Astrocyte (in vitro differentiated cells and primary cell): Measurements from ENCODE around the gene PMF1. TPM values are rescaled to one million over a fixed set of nuclear protein-coding genes. Genes with fewer than 3 reads are reported as not detected.

Experiments used
- DNase-seq: peaks from one replicate; pipeline ENCODE4 v3.0.0-alpha.2; 2010; ENCODE audit warnings: low read depth
- FAIRE-seq: peaks from 2 replicates; lab custom pipeline; 2011; peaks lifted over from hg19 to GRCh38; lab: Jason Lieb, UNC
- H2AFZ ChIP-seq: 2 replicates; pipeline ENCODE4 v1.6.0; 2012; ENCODE audit warnings: low read depth, low read length, inconsistent platforms
- H3K27ac ChIP-seq: 2 replicates; pipeline ENCODE4 v1.5.1; 2011; ENCODE audit warnings: low read depth, low read length, inconsistent platforms
- H3K27me3 ChIP-seq: 2 replicates; pipeline ENCODE4 v1.6.0; 2011; ENCODE audit warnings: low read length, inconsistent platforms; ENCODE audit not compliant: insufficient read depth
- H3K36me3 ChIP-seq: 2 replicates; pipeline ENCODE4 v1.5.1; 2011; ENCODE audit warnings: low read length, inconsistent platforms; ENCODE audit not compliant: insufficient read depth
- H3K4me1 ChIP-seq: 2 replicates; pipeline ENCODE4 v1.5.1; 2011; ENCODE audit warnings: low read length, inconsistent platforms; ENCODE audit not compliant: insufficient read depth
- H3K4me2 ChIP-seq: 2 replicates; pipeline ENCODE4 v1.6.0; 2012; ENCODE audit warnings: low read length, inconsistent platforms
- H3K4me3 ChIP-seq: 2 replicates; pipeline ENCODE4 v1.5.1; 2011; ENCODE audit warnings: low read depth, mild to moderate bottlenecking, low read length, inconsistent platforms; ENCODE audit not compliant: insufficient read depth
- H3K79me2 ChIP-seq: 2 replicates; pipeline ENCODE4 v1.6.0; 2012; ENCODE audit warnings: mild to moderate bottlenecking, low read length, inconsistent platforms; ENCODE audit not compliant: insufficient read depth
- H3K9ac ChIP-seq: 2 replicates; pipeline ENCODE4 v1.6.0; 2012; ENCODE audit warnings: mild to moderate bottlenecking, low read length, inconsistent platforms
- H3K9me3 ChIP-seq: 2 replicates; pipeline ENCODE4 v1.5.1; 2012; ENCODE audit warnings: low read depth, mild to moderate bottlenecking, low read length, inconsistent platforms; ENCODE audit not compliant: insufficient read depth
- H4K20me1 ChIP-seq: 2 replicates; pipeline ENCODE4 v1.6.0; 2012; ENCODE audit warnings: low read length, inconsistent platforms; ENCODE audit not compliant: insufficient read depth
- H3K27ac Mint-ChIP-seq: one replicate; pipeline ENCODE4 v1.8.0; 2021; ENCODE audit warnings: mild to moderate bottlenecking, mixed read lengths; ENCODE audit not compliant: unreplicated experiment
- H3K27me3 Mint-ChIP-seq: one replicate; pipeline ENCODE4 v1.8.0; 2021; ENCODE audit warnings: low read depth, mixed read lengths; ENCODE audit not compliant: unreplicated experiment
- H3K36me3 Mint-ChIP-seq: one replicate; pipeline ENCODE4 v1.8.0; 2021; ENCODE audit warnings: low read depth, mixed read lengths; ENCODE audit not compliant: unreplicated experiment
- H3K4me1 Mint-ChIP-seq: one replicate; pipeline ENCODE4 v1.8.0; 2021; ENCODE audit warnings: low read depth, mixed read lengths; ENCODE audit not compliant: unreplicated experiment
- H3K4me3 Mint-ChIP-seq: one replicate; pipeline ENCODE4 v1.8.0; 2021; ENCODE audit warnings: mild to moderate bottlenecking, moderate library complexity, mixed read lengths; ENCODE audit not compliant: unreplicated experiment
- H3K9me3 Mint-ChIP-seq: one replicate; pipeline ENCODE4 v1.8.0; 2021; ENCODE audit warnings: mild to moderate bottlenecking, mixed read lengths; ENCODE audit not compliant: unreplicated experiment
- EZH2 ChIP-seq: IDR thresholded peaks from 2 replicates; pipeline ENCODE4 v1.6.1; 2012; ENCODE audit warnings: mild to moderate bottlenecking, low read length, inconsistent platforms; ENCODE audit not compliant: insufficient read depth
- total RNA-seq: library from RNA; stranded (reverse); gene quantifications from 2 replicates; pipeline ENCODE4 v1.2.1, GENCODE V29; 2021
- TF ChIP-seq, protein P1 (sequence below): IDR thresholded peaks from 2 replicates; pipeline ENCODE4 v1.5.1; 2011; ENCODE audit warnings: low read depth, mild to moderate bottlenecking, inconsistent platforms, low read length, moderate library complexity; ENCODE audit not compliant: insufficient read depth

Gene PMF1
- total RNA-seq, 1 donor from 2014 or later = 29.9 TPM

GRCh38 chr1:156248323-156248683, 35.5 kb downstream of the PMF1 start:
- Histone ChIP-seq H3K9me3 (no peaks in the 10 kb centered on the region), H3K4me3 (no peak overlapping the region), H3K36me3 (peaks cover 30% of the 10 kb centered on the region), H3K4me1 (peaks cover 12% of the 10 kb centered on the region), H3K27me3 (peaks cover 2% of the 10 kb centered on the region), H3K79me2 (no peaks in the 10 kb centered on the region), H4K20me1 (peaks cover 20% of the 10 kb centered on the region), H3K4me2 (no peak overlapping the region), H2AFZ (no peak overlapping the region), H3K27ac (no peak overlapping the region), H3K9ac (no peak overlapping the region)
- no peak for DNase-seq
- TF ChIP-seq EZH2 = no peak
- TF ChIP-seq, protein P1, sequence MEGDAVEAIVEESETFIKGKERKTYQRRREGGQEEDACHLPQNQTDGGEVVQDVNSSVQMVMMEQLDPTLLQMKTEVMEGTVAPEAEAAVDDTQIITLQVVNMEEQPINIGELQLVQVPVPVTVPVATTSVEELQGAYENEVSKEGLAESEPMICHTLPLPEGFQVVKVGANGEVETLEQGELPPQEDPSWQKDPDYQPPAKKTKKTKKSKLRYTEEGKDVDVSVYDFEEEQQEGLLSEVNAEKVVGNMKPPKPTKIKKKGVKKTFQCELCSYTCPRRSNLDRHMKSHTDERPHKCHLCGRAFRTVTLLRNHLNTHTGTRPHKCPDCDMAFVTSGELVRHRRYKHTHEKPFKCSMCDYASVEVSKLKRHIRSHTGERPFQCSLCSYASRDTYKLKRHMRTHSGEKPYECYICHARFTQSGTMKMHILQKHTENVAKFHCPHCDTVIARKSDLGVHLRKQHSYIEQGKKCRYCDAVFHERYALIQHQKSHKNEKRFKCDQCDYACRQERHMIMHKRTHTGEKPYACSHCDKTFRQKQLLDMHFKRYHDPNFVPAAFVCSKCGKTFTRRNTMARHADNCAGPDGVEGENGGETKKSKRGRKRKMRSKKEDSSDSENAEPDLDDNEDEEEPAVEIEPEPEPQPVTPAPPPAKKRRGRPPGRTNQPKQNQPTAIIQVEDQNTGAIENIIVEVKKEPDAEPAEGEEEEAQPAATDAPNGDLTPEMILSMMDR = no peak
- Mint-ChIP-seq H3K4me3 (no peak overlapping the region), H3K27me3 (peaks cover 5% of the 10 kb centered on the region), H3K9me3 (no peaks in the 10 kb centered on the region), H3K36me3 (peaks cover 2% of the 10 kb centered on the region), H3K4me1 (peaks cover 3% of the 10 kb centered on the region), H3K27ac (no peak overlapping the region)
- FAIRE-seq = no peak

GRCh38 chr1:156249593-156249992, 36.8 kb downstream of the PMF1 start:
- TF ChIP-seq, protein P1 = no peak
- no peak for TF ChIP-seq EZH2
- Mint-ChIP-seq H3K4me1 (peaks cover 3% of the 10 kb centered on the region), H3K9me3 (no peaks in the 10 kb centered on the region), H3K27ac (no peak overlapping the region), H3K36me3 (peaks cover 7% of the 10 kb centered on the region), H3K27me3 (peaks cover 5% of the 10 kb centered on the region), H3K4me3 (no peak overlapping the region)
- no peak overlapping the region for H3K9ac ChIP-seq
- H3K27ac ChIP-seq = no peak overlapping the region
- no peak overlapping the region for H3K4me2 ChIP-seq
- no peaks in the 10 kb centered on the region for H3K79me2 ChIP-seq
- DNase-seq = no peak
- no peak for FAIRE-seq
- H2AFZ ChIP-seq = no peak overlapping the region
- peaks cover 2% of the 10 kb centered on the region for H3K27me3 ChIP-seq
- peaks cover 27% of the 10 kb centered on the region for H4K20me1 ChIP-seq
- no peak overlapping the region for H3K4me3 ChIP-seq
- peaks cover 34% of the 10 kb centered on the region for H3K36me3 ChIP-seq
- no peaks in the 10 kb centered on the region for H3K9me3 ChIP-seq
- H3K4me1 ChIP-seq = peaks cover 12% of the 10 kb centered on the region

DNA sequence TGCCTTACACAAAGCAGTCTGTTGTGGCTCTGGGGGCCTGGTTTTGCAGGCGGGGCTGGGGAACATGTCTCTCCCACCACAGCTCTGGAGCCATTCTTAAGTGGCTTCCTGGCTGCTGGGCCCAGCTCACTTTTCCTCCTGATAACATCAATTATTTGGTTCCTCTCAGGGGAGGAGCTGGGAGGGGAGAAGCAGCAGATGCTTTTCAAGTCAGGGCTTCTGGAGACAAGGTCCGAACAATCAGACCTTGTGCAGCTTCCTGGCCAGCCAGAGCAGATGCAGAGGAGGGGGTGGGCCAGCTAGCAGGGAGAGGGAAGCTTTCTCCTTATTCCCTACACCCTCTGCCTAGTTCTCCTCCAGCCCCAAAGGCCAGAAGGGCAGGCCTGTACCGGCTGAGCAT, 38.7 kb downstream of the PMF1 start:
- FAIRE-seq (no peak), DNase-seq (no peak)
- TF ChIP-seq, protein P1 = no peak
- no peak for TF ChIP-seq EZH2
- no peak overlapping the region for H3K4me3 Mint-ChIP-seq
- H3K27ac Mint-ChIP-seq = peak overlapping the region; percentile 34
- H3K79me2 ChIP-seq = no peaks in the 10 kb centered on the region
- H3K9me3 Mint-ChIP-seq = no peaks in the 10 kb centered on the region
- H3K4me1 ChIP-seq = peaks cover 3% of the 10 kb centered on the region
- no peaks in the 10 kb centered on the region for H3K27me3 Mint-ChIP-seq
- H3K4me1 Mint-ChIP-seq = peaks cover 3% of the 10 kb centered on the region
- H3K36me3 ChIP-seq = peaks cover 43% of the 10 kb centered on the region
- no peak overlapping the region for H3K4me2 ChIP-seq
- H2AFZ ChIP-seq = no peak overlapping the region
- H3K27ac ChIP-seq = no peak overlapping the region
- H3K9ac ChIP-seq = no peak overlapping the region
- H4K20me1 ChIP-seq = peaks cover 36% of the 10 kb centered on the region
- peaks cover 9% of the 10 kb centered on the region for H3K36me3 Mint-ChIP-seq
- no peaks in the 10 kb centered on the region for H3K9me3 ChIP-seq
- no peaks in the 10 kb centered on the region for H3K27me3 ChIP-seq
- no peak overlapping the region for H3K4me3 ChIP-seq
